ENCODE results near the gene NQO2.
"Not testable (repeated sequence)": the region's sequence is repeated elsewhere in the genome, so short reads cannot be mapped to it uniquely, and the experiment has no call there.

The NQO2 gene

DNA sequence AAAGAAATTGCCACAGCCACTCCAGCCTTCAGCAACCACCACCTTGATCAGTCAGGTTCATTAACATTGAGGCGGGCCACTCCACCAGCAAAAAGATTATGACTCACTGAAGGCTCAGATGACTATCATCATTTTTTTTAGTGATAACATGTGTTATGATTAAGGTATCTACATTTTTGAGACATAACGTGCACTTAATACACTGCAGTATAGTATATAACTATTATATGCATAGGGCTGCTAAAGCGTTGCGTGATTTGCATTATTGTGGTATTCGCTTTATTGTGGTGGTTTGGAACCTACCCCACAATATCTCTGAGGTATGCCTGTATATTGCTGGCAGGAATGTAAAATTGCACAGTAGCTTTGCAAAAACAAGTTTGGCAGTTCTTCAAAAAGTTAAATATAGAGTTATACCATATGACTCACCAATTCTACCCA, 61.8 kb downstream of the NQO2 start:
- TF ChIP-seq, protein P1, sequence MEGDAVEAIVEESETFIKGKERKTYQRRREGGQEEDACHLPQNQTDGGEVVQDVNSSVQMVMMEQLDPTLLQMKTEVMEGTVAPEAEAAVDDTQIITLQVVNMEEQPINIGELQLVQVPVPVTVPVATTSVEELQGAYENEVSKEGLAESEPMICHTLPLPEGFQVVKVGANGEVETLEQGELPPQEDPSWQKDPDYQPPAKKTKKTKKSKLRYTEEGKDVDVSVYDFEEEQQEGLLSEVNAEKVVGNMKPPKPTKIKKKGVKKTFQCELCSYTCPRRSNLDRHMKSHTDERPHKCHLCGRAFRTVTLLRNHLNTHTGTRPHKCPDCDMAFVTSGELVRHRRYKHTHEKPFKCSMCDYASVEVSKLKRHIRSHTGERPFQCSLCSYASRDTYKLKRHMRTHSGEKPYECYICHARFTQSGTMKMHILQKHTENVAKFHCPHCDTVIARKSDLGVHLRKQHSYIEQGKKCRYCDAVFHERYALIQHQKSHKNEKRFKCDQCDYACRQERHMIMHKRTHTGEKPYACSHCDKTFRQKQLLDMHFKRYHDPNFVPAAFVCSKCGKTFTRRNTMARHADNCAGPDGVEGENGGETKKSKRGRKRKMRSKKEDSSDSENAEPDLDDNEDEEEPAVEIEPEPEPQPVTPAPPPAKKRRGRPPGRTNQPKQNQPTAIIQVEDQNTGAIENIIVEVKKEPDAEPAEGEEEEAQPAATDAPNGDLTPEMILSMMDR (conservative IDR thresholded peaks at IDR 0.05; ENCODE audit: low read length), result peak; percentile 22; the same call in 1 of the 2 replicates
- H3K4me3 ChIP-seq (ENCODE audit: low read length), result no peak overlapping the region
- peak; percentile 55 for DNase-seq (ENCODE audit: low read depth)

DNA sequence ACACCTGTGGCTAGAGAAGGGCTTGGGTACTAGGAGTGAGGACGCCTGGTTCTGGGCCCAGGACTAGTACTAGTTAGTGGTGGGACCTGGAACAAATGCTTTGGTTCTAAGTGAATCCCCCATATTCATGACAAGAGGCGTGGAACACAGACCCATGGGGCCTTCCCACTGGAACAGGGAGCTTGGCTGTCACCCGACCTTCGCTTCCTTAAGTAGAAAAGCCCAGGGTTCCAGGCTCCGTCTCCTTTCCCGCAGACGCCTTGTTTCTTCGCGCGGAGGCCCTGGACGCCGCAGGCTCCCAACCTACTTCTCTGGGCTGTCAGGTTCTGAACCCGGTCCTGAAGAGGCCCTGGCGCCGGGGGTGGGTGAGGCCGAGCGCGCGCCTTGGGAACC, 63.6 kb downstream of the NQO2 start:
- H3K4me3 ChIP-seq (ENCODE audit: low read length), result peak overlapping the region; percentile 47
- DNase-seq (ENCODE audit: low read depth), result not testable (repeated sequence)

DNA sequence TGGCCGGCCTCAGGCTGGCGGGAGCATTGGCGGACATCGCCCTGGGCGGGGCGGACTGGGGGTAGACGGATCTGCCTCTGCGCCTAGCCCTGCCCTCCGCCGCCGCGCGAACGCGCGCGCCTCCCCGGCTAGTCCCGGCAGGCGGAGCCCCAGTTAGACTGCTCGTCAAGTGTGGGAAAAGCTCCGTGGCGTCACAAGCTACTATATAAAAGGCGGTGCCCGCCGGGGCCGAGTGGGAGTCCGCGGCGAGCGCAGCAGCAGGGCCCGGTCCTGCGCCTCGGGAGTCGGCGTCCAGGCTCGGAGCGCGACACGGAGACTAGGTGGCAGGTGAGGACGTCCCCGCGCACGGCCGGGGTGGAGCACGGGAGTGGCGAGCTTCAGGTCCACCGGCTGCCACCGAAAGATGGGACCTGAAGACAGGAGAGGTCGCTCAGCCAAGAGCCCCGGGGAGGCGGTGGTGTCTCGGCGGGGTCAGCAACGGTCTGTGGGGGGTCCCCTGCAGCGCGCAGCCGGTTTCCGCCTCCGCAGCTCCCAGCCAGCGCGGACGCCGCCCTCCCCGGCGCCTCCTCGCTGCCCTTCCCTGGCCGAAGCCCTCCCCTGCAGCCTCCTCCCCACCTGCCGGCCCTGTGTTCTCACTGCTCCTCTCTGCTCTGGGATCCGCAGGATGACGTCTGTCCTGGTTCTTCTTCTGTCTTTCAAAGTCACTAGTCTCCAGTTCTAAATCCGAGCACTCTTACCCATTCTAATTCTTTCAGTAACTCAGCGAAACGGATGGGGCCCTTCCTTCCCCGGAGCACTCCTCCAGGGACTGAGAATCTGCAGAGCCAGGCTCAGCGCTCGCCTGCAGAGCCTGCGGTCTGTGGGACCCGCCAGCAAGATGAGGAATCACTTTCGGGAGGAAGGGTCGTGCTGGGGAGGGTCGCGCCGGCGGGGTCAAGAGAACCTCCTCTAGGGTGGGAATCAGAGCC, 64.3 kb downstream of the NQO2 start:
- H3K4me3 ChIP-seq (ENCODE audit: low read length), result peak overlapping the region; percentile 80
- DNase-seq (ENCODE audit: low read depth), result peak; percentile 93
- TF ChIP-seq, protein P1 (conservative IDR thresholded peaks at IDR 0.05; ENCODE audit: low read length), result peak; percentile 12; the same call in 1 of the 2 replicates

DNA sequence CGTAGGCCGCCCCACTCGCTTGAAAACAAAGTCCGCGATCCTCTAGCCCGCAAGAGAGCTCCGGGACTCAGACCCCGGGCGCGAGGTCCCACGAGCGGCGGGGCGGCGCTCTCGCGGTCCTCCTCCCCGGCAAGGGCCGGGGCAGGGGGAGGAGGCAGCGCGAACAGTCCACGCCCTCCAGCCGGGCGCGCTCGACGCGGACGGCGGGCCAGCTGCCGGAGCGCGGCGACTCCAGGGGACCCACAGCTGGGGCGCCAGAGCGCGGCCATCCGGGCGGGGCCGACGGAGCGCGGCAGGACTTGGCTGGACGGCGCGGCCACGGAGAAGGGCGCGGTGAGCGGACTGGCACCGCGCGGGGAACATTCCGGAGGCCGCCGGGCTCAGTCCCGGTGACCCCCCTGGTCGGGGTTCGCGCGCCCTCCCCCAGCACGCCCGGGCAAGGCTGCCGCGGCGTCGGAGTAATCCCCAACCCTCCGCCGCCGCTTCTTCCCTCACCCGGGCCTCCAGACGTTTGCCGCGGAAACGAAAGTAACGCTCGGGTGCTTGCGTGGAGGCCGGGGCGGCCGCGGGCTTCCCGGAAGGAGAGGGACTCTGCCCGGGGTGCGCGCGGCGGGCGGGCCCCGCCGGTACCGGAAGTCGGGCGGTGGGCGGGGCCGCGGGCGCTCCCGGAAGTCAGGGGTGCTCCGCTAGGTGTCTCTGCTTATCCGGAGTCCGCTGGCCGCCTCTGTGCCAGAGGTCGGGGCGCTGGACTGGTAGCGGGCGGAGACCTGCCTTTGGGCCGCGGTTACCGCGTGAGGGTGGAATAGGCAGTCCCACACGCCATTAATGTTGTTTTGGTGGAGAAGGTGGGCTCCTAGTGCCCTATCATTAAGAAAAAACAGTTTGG, 68.9 kb downstream of the NQO2 start, which contains the start of gene RIPK1:
RIPK1 (plus strand) TSS at position 166 of the 886 bp plus-strand sequence. CDS start 8,330 bp downstream, outside the sequence.
- TF ChIP-seq, protein P1 (conservative IDR thresholded peaks at IDR 0.05; ENCODE audit: low read length), result peak; percentile 41
- peak; percentile 88 for DNase-seq (ENCODE audit: low read depth)
- peak within 1 kb of the TSS; percentile 85 for H3K4me3 ChIP-seq (ENCODE audit: low read length)

Measured in AG10803 (cell line).